NCI-H128 (cell line): ENCODE data around the gene PMEPA1.

Experiments used
- DNase-seq: peaks from one replicate; lab custom pipeline; 2025; ENCODE audit not compliant: unreplicated experiment; lab: John Stamatoyannopoulos, UW

Gene PMEPA1

DNA sequence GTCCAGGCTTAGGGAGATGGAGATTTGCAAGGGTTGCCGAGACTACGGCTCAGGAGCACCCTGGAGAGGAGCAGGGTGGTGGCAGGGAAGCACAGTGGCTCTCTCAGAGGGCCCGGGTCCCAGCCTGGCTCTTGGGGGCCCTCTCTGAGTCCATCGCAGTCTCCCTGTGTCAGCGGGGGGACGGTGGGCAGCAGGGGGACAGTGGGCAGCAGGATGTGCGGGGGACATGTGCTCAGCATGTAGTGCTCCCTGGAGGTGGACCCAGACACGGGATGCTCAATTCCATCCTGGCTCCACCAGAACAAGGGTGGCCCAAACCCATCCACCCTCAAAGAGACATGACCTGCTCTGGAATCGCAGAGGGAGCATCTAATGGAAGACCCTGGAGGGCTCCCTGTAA, 46.6 kb downstream of the PMEPA1 start:
- no peak for DNase-seq

DNA sequence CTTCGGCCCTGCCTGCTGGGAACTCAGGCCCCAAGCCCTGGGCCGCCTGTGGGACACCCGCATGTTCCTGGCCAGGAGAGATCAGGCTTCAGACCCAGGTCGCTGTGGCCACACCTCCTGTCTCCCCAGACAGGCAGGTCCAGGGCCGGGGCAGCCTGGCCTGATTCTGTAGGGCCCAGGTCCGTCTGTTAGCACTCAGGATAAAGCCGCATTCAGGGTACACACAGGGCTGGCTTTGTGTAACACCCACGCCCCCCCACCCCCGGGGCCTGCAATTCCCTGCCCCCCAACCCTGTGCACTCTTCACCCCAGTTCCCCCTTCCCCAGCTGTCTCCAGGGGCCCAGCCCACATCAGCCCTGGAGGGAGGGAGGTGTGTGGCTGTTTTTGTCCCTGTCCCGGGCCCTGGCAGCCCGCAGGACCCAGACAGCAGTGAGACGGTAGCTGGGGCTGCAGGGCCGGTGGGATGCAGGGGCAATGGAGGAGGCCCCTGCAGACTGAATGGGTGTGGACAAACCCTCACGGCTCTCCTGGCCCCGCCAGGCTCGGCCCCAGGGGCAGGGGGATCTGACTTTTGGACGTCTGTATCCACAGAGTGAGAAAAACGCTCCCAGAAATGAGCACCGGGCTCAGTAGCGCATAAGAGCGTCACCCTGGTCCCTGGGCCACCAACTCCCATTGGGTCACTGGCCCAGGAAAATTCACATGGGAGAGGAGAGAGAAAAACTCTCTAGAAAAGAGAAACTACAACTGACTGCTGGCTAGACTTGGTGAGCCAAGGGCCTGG, 47.2 kb downstream of the PMEPA1 start:
- no peak for DNase-seq

DNA sequence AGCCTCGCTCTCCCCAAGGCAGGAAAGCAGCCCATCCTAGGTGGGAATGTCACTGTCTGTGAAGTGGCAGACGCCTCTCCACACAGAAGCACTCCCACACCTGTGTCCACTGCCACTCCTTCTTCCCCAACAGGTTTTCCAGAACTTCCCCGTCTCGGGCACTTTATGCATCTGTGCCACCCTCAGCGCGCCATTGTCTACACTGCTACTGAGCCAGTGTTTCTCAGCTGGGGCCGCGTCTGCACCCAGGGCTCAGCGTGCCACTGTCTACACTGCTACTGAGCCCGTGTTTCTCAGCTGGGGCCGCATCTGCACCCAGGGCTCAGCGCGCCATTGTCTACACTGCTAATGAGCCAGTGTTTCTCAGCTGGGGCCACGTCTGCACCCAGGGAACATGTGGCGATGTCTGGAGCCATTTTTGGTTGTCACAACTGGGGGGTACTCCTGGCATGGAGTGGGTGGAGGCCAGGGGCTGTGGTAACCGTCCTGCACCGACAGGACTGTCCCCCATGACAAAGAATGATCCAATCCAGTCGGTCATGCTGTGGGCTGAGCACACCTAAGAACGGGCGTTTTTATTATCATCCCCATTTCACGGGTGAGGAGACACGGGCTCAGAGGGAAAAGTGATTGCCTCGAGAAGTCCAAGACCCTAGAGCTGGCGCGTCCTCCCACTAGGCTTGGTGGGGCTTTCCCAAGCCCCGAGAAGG, 47.9 kb downstream of the PMEPA1 start:
- no peak for DNase-seq

DNA sequence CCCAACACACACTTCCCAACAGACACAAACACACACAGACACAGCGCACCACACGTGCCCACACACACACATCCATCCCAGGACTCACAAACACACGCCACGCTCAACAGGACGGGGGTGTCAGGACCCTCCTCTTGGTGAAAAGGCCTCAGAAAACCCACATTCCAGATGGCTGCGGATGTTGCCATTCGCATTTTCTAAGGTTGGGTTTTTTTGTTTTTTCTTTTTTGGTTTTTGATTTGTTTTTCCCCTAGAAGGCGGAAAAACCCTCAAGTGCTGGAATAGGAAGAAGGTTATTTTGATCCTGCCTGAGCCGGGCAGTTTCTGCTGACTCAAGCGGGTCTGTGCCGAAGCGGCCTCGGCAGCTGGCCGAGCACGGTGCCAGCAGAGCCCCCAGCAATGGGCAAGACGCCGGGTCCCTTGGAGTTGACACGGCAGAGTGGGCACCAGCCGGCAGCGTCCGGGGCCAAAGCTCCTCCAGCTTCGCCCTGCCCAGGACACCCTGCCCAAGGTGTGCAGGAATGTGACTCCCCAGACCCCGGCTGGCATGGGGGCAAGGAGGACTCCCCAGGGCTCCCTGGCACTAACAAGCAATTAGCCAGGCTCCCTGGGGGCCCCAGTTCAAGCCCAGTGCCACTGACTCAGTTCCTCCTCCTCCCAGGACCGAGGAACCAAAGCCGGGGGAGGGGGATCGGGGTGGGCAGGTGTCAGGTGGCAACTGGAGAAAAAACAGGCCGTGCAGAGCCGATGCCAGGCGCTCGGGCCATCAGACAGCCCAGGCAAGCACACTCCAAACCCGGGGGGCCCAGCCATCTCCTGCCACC, 48.7 kb downstream of the PMEPA1 start:
- DNase-seq: no peak

DNA sequence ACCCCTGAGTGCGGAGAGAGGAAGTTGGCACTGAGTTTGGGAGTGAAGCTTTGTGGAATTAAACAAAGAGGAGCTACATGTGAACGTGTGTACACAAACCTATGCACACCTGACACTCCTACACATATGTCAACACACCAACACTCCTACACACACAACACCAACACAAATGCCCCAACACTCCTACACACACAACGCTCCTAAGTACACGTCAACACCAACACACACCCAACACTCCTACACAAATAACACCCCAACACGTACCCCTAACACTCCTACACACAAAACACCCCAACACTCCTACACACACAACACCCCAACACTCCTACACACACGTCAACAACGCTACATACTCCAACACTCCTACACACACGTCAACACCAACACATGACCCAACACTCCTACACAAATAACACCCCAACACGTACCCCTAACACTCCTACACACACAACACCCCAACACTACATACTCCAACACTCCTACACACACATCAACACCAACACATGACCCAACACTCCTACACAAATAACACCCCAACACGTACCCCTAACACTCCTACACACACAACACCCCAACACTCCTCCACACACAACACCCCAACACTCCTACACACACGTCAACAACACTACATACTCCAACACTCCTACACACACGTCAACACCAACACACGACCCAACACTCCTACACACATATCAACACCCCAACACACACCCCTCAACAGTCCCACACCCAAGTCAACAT, 49.5 kb downstream of the PMEPA1 start:
- no peak for DNase-seq

DNA sequence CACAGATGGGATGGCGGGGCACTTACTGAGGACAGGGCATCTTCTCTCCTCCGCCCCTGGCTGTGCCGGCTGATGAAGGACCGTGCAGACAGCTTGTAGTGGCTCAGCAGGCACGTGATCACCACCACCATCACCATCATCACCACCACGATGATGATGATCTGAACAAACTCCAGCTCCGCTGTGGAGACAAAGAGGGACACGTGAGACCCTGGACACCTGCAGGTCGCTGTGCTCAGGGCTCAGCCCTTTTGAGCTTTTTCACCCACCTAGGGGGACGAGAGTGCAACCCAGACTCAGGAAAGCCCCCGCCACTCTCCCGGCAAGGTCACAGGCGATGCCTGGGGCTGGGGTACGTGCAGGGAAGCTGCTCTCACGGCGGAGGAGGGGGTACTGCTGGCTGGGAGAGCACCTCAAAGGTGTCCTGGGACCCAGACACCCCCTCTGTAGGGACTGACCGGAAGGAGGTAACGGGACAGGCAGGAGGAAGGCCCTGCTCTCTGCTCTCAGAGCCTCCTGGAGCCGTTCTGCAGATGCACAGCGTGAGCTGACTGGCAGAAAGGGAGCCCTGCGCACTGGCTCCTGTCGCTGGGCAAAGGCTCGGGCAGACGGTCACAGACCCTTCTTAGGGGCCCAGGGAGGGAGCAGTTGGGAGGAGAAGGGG, 50.2 kb downstream of the PMEPA1 start:
- DNase-seq: no peak

DNA sequence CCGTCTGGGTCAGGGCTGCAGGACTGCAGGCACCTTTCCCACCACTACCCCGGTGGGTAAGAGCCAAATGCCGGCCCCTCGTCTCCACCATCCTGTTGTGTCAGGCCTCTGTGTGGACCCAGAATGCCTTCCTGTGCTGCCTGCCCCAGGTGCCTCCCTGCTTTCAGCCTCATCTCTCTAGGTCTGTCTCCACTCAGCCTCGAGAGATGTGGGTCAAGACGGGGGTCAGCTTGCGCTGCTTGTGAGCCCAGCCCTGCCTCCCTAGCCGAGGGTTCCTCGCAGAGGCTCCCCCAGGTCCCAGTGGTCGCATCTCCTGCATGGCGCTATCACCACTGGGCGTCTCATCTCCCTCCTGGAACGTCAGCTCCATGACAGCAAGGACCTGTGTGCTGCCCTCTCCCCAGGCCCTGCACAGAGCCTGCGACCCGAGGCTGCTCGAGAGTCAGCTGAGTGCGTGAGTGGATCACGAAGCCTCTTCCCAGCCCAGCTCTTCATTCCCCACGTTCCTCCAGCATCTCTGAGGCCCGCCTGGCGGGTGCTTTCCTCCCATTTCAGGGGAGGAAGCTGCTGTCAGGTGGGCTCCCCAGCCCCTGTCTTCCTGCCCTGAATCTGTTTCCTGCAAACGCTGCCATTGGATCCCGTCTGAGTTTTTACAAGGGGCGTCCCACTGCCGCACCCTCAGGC, 50.8 kb downstream of the PMEPA1 start:
- DNase-seq: no peak

DNA sequence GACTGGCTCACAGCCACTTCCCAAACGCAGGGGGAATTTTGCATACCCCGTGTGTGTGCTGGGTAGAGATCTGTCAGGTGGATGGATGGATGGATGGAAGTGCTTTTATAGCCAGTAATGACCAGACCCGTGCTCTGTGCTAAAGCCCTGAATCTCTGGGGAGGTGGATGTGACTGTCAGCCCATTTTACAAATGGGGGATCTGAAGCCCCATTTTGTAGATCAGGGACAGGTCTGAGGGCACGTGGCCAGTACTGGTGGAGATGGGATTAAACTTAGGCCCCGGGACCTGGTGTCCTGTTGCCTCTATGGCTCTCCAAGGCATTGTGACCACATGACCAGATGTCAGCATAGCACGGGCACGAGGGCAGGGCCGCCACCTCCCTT, 51.4 kb downstream of the PMEPA1 start:
- DNase-seq: no peak

DNA sequence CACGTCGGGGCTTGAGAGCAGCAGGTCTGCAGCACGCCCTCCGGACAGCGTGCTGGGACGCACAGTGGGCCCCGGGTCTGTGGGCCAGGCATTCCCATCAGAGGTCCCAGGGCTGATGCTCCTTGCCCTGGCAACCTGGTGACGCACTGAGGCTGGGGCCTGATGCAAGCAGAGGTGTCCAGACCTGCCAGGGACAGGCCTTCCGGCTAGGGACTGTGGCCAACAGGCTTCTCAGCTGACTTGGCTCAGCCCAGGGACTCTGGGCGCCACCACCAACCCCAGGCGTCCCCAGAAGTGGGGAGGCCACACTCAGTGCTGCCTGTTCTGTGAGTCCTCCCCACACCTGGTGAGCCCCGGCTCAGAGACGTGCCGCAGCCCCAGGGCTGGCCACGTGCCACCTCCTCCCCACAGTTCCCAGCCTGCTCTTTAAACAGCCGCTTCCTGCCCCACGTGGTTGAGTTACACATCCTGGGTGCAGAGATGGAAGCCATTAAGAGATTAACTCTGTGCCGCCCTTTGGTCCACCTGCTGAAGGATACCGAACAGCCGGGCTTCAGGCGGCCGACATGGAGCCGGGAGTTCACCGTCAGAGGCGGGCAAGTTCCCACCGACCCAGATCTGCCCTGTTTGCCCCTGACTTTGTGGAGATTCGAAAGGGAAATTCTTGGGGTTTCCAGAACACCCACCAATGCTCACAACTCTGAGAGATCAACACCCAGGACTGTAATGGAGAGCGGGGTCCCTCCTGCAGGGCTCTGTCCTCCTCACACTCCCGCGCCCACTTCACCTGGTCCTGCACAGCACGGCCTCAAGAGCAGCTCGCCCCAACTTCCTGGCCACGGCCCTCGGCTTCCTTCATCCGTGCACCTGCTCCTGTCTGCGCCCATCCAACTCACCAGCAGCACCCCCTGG, 52.0 kb downstream of the PMEPA1 start:
- no peak for DNase-seq

DNA sequence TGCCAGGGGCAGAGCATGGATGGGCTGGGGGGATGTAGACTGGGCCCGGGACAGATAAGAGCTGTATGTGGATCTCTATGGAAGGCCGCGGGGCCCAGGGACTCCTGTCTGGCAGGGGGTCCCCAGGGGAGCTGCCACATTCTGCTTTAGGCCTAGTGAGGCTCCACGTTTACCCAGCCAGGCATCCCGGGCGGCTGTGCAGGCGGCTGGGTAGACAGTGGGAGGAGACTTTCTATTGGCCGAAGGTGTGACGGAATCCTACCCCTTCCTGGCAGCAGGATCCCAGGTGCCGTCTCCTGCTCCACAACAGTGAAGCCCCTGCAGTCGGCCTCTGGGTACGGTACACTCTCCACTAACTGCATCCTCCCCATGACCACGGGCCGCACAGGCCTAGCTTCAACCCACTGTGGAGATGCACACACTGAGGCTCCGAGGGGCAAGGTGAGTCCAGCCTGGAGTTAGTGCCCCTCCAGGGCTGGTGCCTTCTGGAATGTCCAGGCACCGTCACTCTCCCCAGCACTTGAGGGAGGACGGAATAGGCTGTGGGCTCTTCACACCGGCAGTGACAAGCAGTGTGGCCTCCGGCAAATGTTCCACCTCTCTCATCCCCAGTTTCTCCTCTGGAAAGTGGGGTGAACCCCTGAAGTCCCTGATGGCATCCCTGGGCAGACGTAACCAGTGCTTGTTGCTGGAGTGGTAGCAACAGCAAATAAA, 52.8 kb downstream of the PMEPA1 start:
- DNase-seq: no peak

DNA sequence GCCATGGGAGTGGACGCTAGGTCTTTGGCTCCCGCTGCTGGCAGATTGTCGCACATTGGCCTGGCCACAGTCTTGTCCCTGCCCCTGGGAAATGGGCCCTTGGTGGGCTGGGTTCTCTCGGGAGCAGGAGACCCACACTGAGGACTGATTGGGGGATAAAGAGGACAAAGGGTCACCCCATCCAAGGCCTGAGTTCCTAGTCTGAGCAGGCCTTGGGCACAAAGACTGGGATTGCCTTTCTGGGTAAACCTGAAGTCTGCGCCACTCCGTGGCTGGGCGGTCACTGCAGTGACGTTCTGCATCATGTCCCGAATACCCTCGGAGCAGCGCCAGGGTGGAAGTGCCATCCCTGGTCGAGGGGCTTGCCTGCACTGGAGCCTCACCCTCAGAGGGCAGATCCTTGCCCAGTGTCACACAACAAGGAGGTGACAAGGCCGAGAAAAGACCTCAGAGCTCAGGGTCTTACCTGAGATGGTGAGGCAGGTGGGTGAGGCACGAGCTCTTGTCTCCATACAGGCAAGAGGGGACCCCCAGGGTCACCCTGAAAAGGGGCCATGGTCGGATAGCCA, 53.5 kb downstream of the PMEPA1 start:
- no peak for DNase-seq

DNA sequence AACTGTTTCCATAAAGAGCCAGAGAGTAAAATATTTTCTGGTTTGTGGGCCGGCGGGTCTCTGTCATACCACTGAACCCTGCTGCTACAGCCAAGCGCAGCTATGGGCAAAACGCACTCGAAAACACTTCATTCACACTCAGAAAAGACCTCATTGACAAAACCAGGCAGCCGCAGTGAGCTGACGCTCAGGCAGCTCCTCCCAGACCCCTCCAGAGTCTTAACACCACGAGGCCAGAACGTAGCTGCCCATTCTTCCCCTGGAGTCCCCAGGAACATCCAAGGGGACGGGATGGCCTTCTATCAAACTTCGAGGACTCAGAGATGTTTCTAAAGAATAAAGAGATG, 54.0 kb downstream of the PMEPA1 start:
- DNase-seq: no peak

DNA sequence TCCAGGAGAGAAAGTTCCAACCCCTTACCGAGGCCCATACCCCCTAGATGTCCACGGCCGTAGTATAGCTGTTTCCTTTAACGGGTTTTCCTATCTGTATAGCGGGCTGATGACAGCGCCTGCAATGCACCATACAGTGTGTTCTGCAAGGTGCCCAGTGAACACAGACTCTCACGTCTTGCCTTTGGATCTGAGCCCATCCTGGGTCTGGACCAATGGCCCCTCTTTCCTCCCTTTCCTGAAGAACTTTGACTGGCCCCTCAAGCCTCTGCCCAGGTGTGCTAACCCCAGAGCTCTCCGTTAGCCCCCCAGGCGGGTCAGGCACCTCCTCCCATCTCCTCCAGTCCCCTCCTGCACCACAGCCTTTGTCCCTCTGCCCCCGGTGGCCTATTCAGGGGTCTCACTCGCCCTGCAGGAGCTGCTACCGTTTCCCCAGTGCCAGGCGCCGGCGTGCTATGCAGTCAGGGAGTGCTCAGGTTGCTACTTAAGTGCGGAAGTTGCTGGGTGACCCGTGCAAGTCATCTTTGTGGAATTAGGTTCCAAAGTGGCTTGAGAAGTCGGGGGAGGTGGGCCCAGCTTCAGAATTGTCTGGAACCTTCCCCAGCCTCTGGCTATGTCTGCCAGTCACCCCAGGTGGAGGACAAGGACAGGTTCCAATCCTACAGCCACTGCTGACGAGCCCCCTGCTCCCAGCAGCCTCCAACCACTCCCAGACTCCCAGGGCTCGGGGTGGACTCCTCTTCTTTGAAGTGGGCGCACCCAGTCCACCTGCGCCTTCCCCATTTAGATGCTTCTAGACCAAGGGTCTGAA, 54.6 kb downstream of the PMEPA1 start:
- no peak for DNase-seq

DNA sequence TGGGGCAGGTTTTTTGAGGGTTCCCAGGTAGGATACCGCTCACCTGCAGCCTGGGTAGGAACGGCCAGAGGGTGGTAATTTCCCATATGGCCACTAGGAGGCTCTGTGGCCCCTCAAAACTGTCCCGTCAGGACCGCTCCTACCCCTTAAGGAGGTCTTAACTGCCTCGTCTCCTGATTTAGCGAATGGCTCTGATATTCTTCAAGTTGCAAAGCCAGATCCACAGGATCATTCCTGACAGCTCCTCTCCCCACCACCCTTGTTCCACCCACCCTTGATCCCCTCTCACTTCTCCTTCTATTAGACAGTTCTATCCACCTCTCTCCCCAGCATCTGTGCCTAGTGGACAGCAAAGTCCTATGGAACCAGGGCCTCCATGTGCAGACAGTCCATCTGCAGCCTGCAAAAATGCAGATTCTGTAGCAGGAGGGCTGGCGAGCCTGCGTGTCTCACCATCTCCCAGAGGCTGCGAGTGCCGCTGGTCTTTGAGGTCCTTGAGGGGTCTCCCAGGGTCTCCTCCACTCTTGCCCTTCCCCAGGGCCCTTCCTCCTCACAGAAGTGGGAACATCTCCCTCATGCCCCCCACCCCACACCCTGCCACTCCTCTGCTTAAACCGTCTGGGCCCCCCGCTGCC, 55.3 kb downstream of the PMEPA1 start:
- DNase-seq: no peak

DNA sequence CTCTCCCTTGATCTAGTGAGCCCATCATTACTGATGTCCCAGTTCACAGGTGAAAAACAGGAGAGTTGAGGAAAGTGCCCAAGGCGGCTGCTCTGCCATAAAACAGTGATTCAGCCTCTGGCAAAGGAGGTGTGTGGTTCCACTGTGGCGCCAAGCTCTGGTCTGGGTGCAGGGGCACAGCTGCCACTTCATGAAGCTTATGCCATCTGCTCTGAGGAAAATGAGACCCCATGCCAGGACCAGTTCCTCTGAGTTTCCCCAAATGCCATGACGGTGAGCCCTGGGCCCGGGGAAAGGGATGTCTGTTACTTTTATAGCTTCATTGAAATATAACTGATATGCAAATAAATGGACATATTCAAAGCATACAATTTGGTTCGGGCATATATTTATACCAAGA, 55.9 kb downstream of the PMEPA1 start:
- no peak for DNase-seq

DNA sequence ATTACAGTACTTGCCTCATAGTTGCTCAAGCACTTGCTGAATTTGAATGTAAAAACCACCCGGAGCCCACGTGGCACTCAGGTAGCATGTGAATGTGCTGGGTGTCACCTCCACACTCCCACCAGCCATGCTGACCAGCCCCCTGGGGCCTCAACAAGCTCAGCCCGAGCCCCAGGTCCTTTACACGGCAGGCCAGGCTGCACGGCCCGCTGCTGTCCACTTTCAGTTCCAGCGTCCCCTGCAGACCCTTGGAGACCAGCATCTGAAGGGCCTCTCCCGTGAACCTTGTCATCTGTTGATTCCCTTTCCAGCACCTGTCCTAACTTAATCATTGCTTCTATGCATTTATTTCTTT, 56.3 kb downstream of the PMEPA1 start:
- DNase-seq: no peak
